HepG2 (cell line): ENCODE measurements around the gene ANKRD39. TPM values are rescaled to one million over a fixed set of nuclear protein-coding genes. Genes with fewer than 3 reads are reported as not detected.
A peak's percentile ranks its signal among the peaks of the same experiment; 100 is the strongest.

ENCODE experiments used
- ATAC-seq: fragments of 200-7000 bp; cut with Tn5 transposase; 3 replicates; pipeline ENCODE4 v1.9.1; 2020; ENCODE audit warnings: mild to moderate bottlenecking, moderate library complexity
- BruUV-seq: library from RNA; stranded (reverse); fragments of 400-500 nt; replicated peaks from 2 replicates; lab custom pipeline; 2021; lab: Mats Ljungman, UMichigan
- CTCF ChIA-PET: fragments of 300-600 bp; formaldehyde crosslinking; extraction: SDS; loops from one replicate; lab custom pipeline; 2021; ENCODE audit warnings: low total read pairs, inconsistent platforms, low intra/inter-chr PET ratio; lab: Yijun Ruan, JAX
- POLR2A ChIA-PET: fragments of 350-600 bp; sonication (Branson Sonifier 250); formaldehyde crosslinking; loops from one replicate; lab custom pipeline; 2020; ENCODE audit warnings: antibody characterized with exemption, inconsistent platforms; lab: Yijun Ruan, JAX
- DNase-seq: peaks from one replicate; pipeline ENCODE4 v3.0.0-alpha.2; 2015; ENCODE audit warnings: low spot score
- FAIRE-seq: peaks from 3 replicates; lab custom pipeline; 2011; peaks lifted over from hg19 to GRCh38; lab: Jason Lieb, UNC
- H2AFZ ChIP-seq: one replicate; pipeline ENCODE4 v1.6.1; 2011; ENCODE audit warnings: low read length, inconsistent platforms
- H3K27ac ChIP-seq: fragments of 300-600 bp; 3 replicates; pipeline ENCODE4 v1.8.0; 2011; ENCODE audit warnings: mixed run types, mild to moderate bottlenecking, mixed read lengths, low read length, inconsistent platforms; ENCODE audit not compliant: insufficient read depth; ENCODE audit errors: extremely low read length
- H3K27me3 ChIP-seq, 2 experiments: fragments of 200-600 bp in 1 of 2; 2 replicates in 1 of 2; 3 replicates in 1 of 2; pipeline versions ENCODE4 v1.6.0 to v1.8.0; 2011; ENCODE audit warnings: low read length in 2 of 2, mild to moderate bottlenecking in 2 of 2, moderate library complexity in 2 of 2, inconsistent platforms in 1 of 2; ENCODE audit not compliant: insufficient read depth in 2 of 2, control insufficient read depth in 1 of 2
- H3K36me3 ChIP-seq, 2 experiments: fragments of 200-600 bp in 1 of 2; replicated peaks in 1 of 2; 2 replicates in 1 of 2; 3 replicates in 1 of 2; pipeline versions ENCODE4 v1.5.1 to v1.8.0; 2011; ENCODE audit warnings: low read length in 2 of 2, inconsistent platforms in 1 of 2; ENCODE audit not compliant: insufficient read depth in 2 of 2, control insufficient read depth in 1 of 2
- H3K4me1 ChIP-seq: 2 replicates; pipeline ENCODE4 v1.5.1; 2012; ENCODE audit warnings: low read length, inconsistent platforms; ENCODE audit not compliant: insufficient read depth
- H3K4me2 ChIP-seq: 2 replicates; pipeline ENCODE4 v1.6.0; 2011; ENCODE audit warnings: low read depth, low read length, inconsistent platforms
- H3K4me3 ChIP-seq, 3 experiments: fragments of 200-600 bp in 1 of 3; sonication (generic), shearing (Covaris generic) in 1 of 3; replicated peaks in 1 of 3; 2 replicates each; pipeline ENCODE4 v1.5.1; 2011 to 2016; ENCODE audit warnings: low read length in 3 of 3, inconsistent platforms in 2 of 3, low read depth in 2 of 3, mild to moderate bottlenecking in 2 of 3, control low read depth in 1 of 3, mixed read lengths in 1 of 3; ENCODE audit not compliant: insufficient read depth in 1 of 3
- H3K79me2 ChIP-seq: one replicate; pipeline ENCODE4 v1.6.1; 2011; ENCODE audit warnings: low read length, inconsistent platforms; ENCODE audit not compliant: insufficient read depth
- H3K9ac ChIP-seq: 2 replicates; pipeline ENCODE4 v1.6.0; 2011; ENCODE audit warnings: mild to moderate bottlenecking, low read depth, low read length, inconsistent platforms; ENCODE audit not compliant: insufficient read depth
- H3K9me3 ChIP-seq: 2 replicates; pipeline ENCODE4 v1.5.1; 2012; ENCODE audit warnings: mild to moderate bottlenecking, low read length
- H4K20me1 ChIP-seq: 2 replicates; pipeline ENCODE4 v1.6.0; 2011; ENCODE audit warnings: inconsistent platforms, mild to moderate bottlenecking, low read length, moderate library complexity; ENCODE audit not compliant: insufficient read depth
- ETV6 ChIP-seq: sonication (generic); formaldehyde crosslinking; conservative IDR thresholded peaks from 2 replicates; pipeline ENCODE4 v1.4.0; 2020; ENCODE audit warnings: missing genetic modification reagents
- FOSL2 ChIP-seq: sonication (generic); formaldehyde crosslinking; IDR thresholded peaks from 2 replicates; pipeline ENCODE4 v1.4.0; 2020; ENCODE audit warnings: missing genetic modification reagents
- HIVEP1 ChIP-seq: sonication (generic); formaldehyde crosslinking; IDR thresholded peaks from 2 replicates; pipeline ENCODE4 v1.4.0; 2020; ENCODE audit warnings: mild to moderate bottlenecking, missing genetic modification reagents
- MAFK ChIP-seq, 2 experiments: IDR thresholded peaks in 1 of 2; conservative IDR thresholded peaks in 1 of 2; 2 replicates each; pipeline ENCODE4 v1.6.1; 2011; ENCODE audit warnings: improper control_type of control experiment in 2 of 2, low read length in 2 of 2
- PHF20 ChIP-seq: sonication (generic); formaldehyde crosslinking; IDR thresholded peaks from 2 replicates; pipeline ENCODE4 v1.5.0; 2020; ENCODE audit warnings: mild to moderate bottlenecking, missing genetic modification reagents
- PHF8 ChIP-seq: sonication (generic); formaldehyde crosslinking; IDR thresholded peaks from 2 replicates; pipeline ENCODE4 v1.5.0; 2020; ENCODE audit warnings: missing genetic modification reagents
- ZBTB38 ChIP-seq: sonication (generic); formaldehyde crosslinking; IDR thresholded peaks from 2 replicates; pipeline ENCODE4 v1.5.1; 2020; ENCODE audit warnings: mild to moderate bottlenecking, missing genetic modification reagents
- ZFP62 ChIP-seq: sonication (generic); formaldehyde crosslinking; IDR thresholded peaks from 2 replicates; pipeline ENCODE4 v1.4.0; 2020; ENCODE audit warnings: missing genetic modification reagents
- ZMAT3 ChIP-seq: sonication (generic); formaldehyde crosslinking; conservative IDR thresholded peaks from 2 replicates; pipeline ENCODE4 v1.7.0; 2021; ENCODE audit warnings: missing genetic modification reagents
- ZNF768 ChIP-seq: sonication (generic); formaldehyde crosslinking; IDR thresholded peaks from 2 replicates; pipeline ENCODE4 v1.4.0; 2020; ENCODE audit warnings: missing genetic modification reagents
- ZNF891 ChIP-seq: sonication (generic); formaldehyde crosslinking; IDR thresholded peaks from 2 replicates; pipeline ENCODE4 v1.5.0; 2020; ENCODE audit warnings: mild to moderate bottlenecking, missing genetic modification reagents
- WGBS: methylation state at CpG from one replicate; pipeline ENCODE4 v1.1.6; 2017; ENCODE audit warnings: low lambda C conversion rate; 5-methylcytosine and 5-hydroxymethylcytosine counted together
- in situ Hi-C: cut with HindIII; loops from 2 replicates; pipeline ENCODE4 v1.10.0; 2017; ENCODE audit warnings: low pct_unique_long_range_greater_than_20kb; ENCODE audit not compliant: extremely low pct_ligation_motif_present
- intact Hi-C: fragments of 100-400 bp; cut with micrococcal nuclease; formaldehyde crosslinking; loops from one replicate; pipeline ENCODE4 v1.10.0; 2022; ENCODE audit not compliant: unreplicated experiment
- polyA plus RNA-seq, 8 experiments: library from polyadenylated mRNA; depleted of rRNA in 3 of 8; stranded (reverse) in 7 of 8; unstranded in 1 of 8; fragments of >200 nt; fragmentation: Illumina TruSeq in 4 of 8; extraction: Trizol in 4 of 8; gene quantifications; 2 replicates each; pipeline versions ENCODE4 v1.2.1 to v1.2.3, GENCODE V29; 2011 to 2016; ENCODE audit warnings: low read depth in 4 of 8, missing spikeins in 1 of 8, mixed read lengths in 1 of 8; ENCODE audit not compliant: insufficient read depth in 1 of 8
- total RNA-seq, 5 experiments: library from RNA; depleted of rRNA; stranded (reverse); fragments of >200 nt; fragmentation: Illumina TruSeq; extraction: Trizol; gene quantifications; 2 replicates each; pipeline ENCODE4 v1.2.3, GENCODE V29; 2016; ENCODE audit warnings: low read depth in 1 of 5
- TF ChIP-seq, protein P1 (sequence below): sonication (generic); formaldehyde crosslinking; IDR thresholded peaks from 2 replicates; pipeline ENCODE4 v1.4.0; 2020; ENCODE audit warnings: missing genetic modification reagents, mild to moderate bottlenecking, borderline replicate concordance
- TF ChIP-seq, protein P2 (sequence below): sonication (generic); formaldehyde crosslinking; IDR thresholded peaks from 2 replicates; pipeline ENCODE4 v1.5.1; 2020; ENCODE audit warnings: mild to moderate bottlenecking, missing genetic modification reagents, moderate library complexity
- TF ChIP-seq, protein P3 (sequence below): sonication (generic); formaldehyde crosslinking; IDR thresholded peaks from 2 replicates; pipeline ENCODE4 v1.5.0; 2020; ENCODE audit warnings: mild to moderate bottlenecking, missing genetic modification reagents, borderline replicate concordance

ANKRD39 gene
- total and polyA plus RNA-seq, 2 of the 13 experiments (the other 11 are each of a cell fraction or from before 2014, with no cell fraction given), result 23.2 to 24.8 TPM

DNA sequence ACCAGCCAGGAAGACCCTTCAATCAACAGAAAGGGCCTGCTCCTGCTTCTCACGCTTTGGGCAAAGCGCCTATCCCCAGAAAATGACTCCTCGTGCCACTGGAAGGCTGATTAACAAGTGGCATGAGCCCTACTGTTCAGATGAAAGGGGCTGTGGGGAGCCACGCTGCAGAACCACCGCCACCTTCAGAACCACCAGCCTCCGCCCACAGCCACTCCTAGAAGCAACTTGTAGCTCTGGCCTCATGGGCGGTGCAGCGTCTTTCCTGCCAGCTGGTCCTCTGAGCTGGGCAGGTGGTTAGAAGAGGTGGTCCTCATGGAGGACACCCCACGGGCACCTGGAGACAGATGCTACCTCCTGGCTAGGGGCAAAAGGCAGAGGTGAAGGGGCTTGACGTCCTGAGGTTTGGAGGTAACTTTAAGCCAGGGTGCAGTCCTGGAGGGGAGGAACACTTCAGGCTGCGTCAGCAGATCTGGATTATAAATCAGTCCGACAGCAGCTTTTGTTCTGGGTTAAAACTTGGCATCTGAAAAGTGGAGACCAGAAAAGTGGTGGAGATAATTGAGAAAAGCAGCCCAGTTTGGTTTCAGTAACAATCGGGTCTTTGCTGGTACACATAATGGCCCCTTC lies 12.9 kb upstream of the ANKRD39 start:
- WGBS, result 21% methylated on average over 11 of the region's 13 CpGs
- no peaks in the 10 kb centered on the region for H3K9me3 ChIP-seq
- CTCF ChIA-PET, result no interaction called here
- TF ChIP-seq ZNF768 (CRISPR knock-in tag) (peak; percentile 43; the same call in 1 of the 2 replicates), MAFK (conservative IDR thresholded peaks at IDR 0.05 in 1 of 2, IDR thresholded peaks at IDR 0.05 in 1 of 2; ENCODE audit: low read length in 2 of 2) (peak; percentile 65 to 68), ZFP62 (CRISPR knock-in tag) (no peak), ZMAT3 (CRISPR knock-in tag) (0 out of 2 replicates have a peak, but pooled peaks have one; percentile 36), PHF20 (CRISPR knock-in tag) (no peak), ETV6 (CRISPR knock-in tag) (no peak), ZBTB38 (CRISPR knock-in tag) (0 out of 2 replicates have a peak, but pooled peaks have one; percentile 21), FOSL2 (CRISPR knock-in tag) (0 out of 2 replicates have a peak, but pooled peaks have one; percentile 1), PHF8 (CRISPR knock-in tag) (0 out of 2 replicates have a peak, but pooled peaks have one; percentile 6), HIVEP1 (CRISPR knock-in tag) (peak; percentile 63; the same call in 1 of the 2 replicates), ZNF891 (CRISPR knock-in tag) (peak; percentile 15; the same call in 1 of the 2 replicates)
- TF ChIP-seq, protein P1, sequence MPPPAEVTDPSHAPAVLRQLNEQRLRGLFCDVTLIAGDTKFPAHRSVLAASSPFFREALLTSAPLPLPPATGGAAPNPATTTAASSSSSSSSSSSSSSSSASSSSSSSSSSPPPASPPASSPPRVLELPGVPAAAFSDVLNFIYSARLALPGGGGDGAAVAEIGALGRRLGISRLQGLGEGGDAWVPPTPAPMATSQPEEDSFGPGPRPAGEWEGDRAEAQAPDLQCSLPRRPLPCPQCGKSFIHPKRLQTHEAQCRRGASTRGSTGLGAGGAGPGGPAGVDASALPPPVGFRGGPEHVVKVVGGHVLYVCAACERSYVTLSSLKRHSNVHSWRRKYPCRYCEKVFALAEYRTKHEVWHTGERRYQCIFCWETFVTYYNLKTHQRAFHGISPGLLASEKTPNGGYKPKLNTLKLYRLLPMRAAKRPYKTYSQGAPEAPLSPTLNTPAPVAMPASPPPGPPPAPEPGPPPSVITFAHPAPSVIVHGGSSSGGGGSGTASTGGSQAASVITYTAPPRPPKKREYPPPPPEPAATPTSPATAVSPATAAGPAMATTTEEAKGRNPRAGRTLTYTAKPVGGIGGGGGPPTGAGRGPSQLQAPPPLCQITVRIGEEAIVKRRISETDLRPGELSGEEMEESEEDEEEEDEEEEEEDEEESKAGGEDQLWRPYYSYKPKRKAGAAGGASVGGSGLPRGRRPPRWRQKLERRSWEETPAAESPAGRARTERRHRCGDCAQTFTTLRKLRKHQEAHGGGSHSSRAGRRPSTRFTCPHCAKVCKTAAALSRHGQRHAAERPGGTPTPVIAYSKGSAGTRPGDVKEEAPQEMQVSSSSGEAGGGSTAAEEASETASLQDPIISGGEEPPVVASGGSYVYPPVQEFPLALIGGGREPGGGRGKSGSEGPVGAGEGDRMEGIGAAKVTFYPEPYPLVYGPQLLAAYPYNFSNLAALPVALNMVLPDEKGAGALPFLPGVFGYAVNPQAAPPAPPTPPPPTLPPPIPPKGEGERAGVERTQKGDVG (CRISPR knock-in tag), result 0 out of 2 replicates have a peak, but pooled peaks have one; percentile 40
- TF ChIP-seq, protein P2, sequence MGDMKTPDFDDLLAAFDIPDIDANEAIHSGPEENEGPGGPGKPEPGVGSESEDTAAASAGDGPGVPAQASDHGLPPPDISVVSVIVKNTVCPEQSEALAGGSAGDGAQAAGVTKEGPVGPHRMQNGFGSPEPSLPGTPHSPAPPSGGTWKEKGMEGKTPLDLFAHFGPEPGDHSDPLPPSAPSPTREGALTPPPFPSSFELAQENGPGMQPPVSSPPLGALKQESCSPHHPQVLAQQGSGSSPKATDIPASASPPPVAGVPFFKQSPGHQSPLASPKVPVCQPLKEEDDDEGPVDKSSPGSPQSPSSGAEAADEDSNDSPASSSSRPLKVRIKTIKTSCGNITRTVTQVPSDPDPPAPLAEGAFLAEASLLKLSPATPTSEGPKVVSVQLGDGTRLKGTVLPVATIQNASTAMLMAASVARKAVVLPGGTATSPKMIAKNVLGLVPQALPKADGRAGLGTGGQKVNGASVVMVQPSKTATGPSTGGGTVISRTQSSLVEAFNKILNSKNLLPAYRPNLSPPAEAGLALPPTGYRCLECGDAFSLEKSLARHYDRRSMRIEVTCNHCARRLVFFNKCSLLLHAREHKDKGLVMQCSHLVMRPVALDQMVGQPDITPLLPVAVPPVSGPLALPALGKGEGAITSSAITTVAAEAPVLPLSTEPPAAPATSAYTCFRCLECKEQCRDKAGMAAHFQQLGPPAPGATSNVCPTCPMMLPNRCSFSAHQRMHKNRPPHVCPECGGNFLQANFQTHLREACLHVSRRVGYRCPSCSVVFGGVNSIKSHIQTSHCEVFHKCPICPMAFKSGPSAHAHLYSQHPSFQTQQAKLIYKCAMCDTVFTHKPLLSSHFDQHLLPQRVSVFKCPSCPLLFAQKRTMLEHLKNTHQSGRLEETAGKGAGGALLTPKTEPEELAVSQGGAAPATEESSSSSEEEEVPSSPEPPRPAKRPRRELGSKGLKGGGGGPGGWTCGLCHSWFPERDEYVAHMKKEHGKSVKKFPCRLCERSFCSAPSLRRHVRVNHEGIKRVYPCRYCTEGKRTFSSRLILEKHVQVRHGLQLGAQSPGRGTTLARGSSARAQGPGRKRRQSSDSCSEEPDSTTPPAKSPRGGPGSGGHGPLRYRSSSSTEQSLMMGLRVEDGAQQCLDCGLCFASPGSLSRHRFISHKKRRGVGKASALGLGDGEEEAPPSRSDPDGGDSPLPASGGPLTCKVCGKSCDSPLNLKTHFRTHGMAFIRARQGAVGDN (CRISPR knock-in tag), result peak; percentile 40; the same call in 1 of the 2 replicates
- TF ChIP-seq, protein P3, sequence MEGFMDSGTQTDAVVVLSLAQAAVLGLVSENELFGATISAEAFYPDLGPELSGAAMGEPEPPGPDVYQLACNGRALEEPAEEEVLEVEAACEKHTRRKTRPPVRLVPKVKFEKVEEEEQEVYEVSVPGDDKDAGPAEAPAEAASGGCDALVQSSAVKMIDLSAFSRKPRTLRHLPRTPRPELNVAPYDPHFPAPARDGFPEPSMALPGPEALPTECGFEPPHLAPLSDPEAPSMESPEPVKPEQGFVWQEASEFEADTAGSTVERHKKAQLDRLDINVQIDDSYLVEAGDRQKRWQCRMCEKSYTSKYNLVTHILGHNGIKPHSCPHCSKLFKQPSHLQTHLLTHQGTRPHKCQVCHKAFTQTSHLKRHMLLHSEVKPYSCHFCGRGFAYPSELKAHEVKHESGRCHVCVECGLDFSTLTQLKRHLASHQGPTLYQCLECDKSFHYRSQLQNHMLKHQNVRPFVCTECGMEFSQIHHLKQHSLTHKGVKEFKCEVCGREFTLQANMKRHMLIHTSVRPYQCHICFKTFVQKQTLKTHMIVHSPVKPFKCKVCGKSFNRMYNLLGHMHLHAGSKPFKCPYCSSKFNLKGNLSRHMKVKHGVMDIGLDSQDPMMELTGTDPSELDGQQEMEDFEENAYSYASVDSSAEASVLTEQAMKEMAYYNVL, result 0 out of 2 replicates have a peak, but pooled peaks have one; percentile 9

More for the DNA sequence above, 12.9 kb upstream of the ANKRD39 start:
- H4K20me1 ChIP-seq, result no peaks in the 10 kb centered on the region
- H3K27ac ChIP-seq, result no peak overlapping the region
- H3K4me2 ChIP-seq, result peak overlapping the region; percentile 92
- FAIRE-seq, result no peak
- POLR2A ChIA-PET, result interaction anchor here (1.3 to 5.9 kb wide), 3 partner anchors 8 to 53 kb away, joined by 3 to 152 read pairs (median 12); partner anchors contain the start of gene ANKRD39
- H3K36me3 ChIP-seq, result peaks cover 12 to 16% of the 10 kb centered on the region in 2 experiments
- BruUV-seq, result no TSS peak
- peaks cover 10 to 42% of the 10 kb centered on the region in 2 experiments for H3K27me3 ChIP-seq
- H2AFZ ChIP-seq, result no peak overlapping the region
- peaks cover 35% of the 10 kb centered on the region for H3K4me1 ChIP-seq
- DNase-seq, result no peak
- in situ Hi-C loops (no loop called here), intact Hi-C loops (loop anchor here (1.0 kb wide), 1 partner anchor 12 kb away; the partner anchor contains the start of gene ANKRD39)
- peak overlapping the region; percentile 98; the same call in 1 of the 2 replicates for H3K9ac ChIP-seq
- peaks cover 23% of the 10 kb centered on the region for H3K79me2 ChIP-seq
- ATAC-seq, result no peak
- peak overlapping the region; percentile 81 to 100 (median 93) for H3K4me3 ChIP-seq
